Stomach (tissue), 9 donors: ENCODE data around the gene COL13A1. TPM values are rescaled to one million over a fixed set of nuclear protein-coding genes. Genes with fewer than 3 reads are reported as not detected.
A peak's percentile ranks its signal among the peaks of the same experiment; 100 is the strongest.

Experiments
- DNase-seq, 2 donors: peaks; one replicate each; pipeline versions ENCODE4 v3.0.0 to v3.0.0-alpha.2; 2013 to 2019
- H3K27ac ChIP-seq, 5 donors: fragments of 200-600 bp in 4 of 5; sonication (generic) in 4 of 5; one replicate each; pipeline ENCODE4 v1.5.1; 2013 to 2019; ENCODE audit warnings: mild to moderate bottlenecking in 1 of 5, moderate library complexity in 1 of 5
- H3K27me3 ChIP-seq, 3 donors: fragments of 200-600 bp; sonication (generic); one replicate each; pipeline ENCODE4 v1.5.1; 2017 to 2019; ENCODE audit warnings: mixed run types in 1 of 3
- H3K36me3 ChIP-seq, 4 donors: fragments of 200-600 bp; sonication (generic); 1 replicate in 3 of 4; 2 replicates in 1 of 4; pipeline ENCODE4 v1.5.1; 2016 to 2019
- H3K4me1 ChIP-seq, 4 donors: fragments of 200-600 bp; sonication (generic); one replicate each; pipeline ENCODE4 v1.5.1; 2016 to 2019
- H3K4me3 ChIP-seq, 4 donors: fragments of 200-600 bp; sonication (generic) in 3 of 4; one replicate each; pipeline ENCODE4 v1.5.1; 2016 to 2019; ENCODE audit warnings: mild to moderate bottlenecking in 1 of 4
- H3K9me3 ChIP-seq, 4 donors: fragments of 200-600 bp; sonication (generic); one replicate each; pipeline ENCODE4 v1.5.1; 2016 to 2019
- CTCF ChIP-seq, 7 experiments: fragments of 450-650 bp in 4 of 7; fragments of 200-600 bp in 3 of 7; sonication (generic) in 3 of 7; IDR thresholded peaks; one replicate each; pipeline ENCODE4 v1.5.1; 2016 to 2019; ENCODE audit warnings: antibody characterized with exemption in 7 of 7, control low read depth in 2 of 7, mild to moderate bottlenecking in 1 of 7
- EP300 ChIP-seq: sonication (generic); formaldehyde crosslinking; IDR thresholded peaks from one replicate; pipeline ENCODE4 v1.6.1; 2017; ENCODE audit warnings: antibody characterized with exemption
- POLR2A ChIP-seq, 4 donors: fragments of 450-650 bp; IDR thresholded peaks; one replicate each; pipeline ENCODE4 v1.6.1; 2016; ENCODE audit warnings: antibody characterized with exemption in 4 of 4, control low read depth in 2 of 4, mild to moderate bottlenecking in 1 of 4, moderate library complexity in 1 of 4
- POLR2AphosphoS5 ChIP-seq, 3 donors: sonication (generic); formaldehyde crosslinking; IDR thresholded peaks; one replicate each; pipeline ENCODE4 v1.6.1; 2016; ENCODE audit warnings: antibody characterized with exemption in 3 of 3
- WGBS, 5 donors: extraction: QIAGEN DNeasy Blood & Tissue Kit in 3 of 5; methylation state at CpG; one replicate each; pipeline versions ENCODE4 v1.1.5 to v1.1.7; 2013 to 2018; 5-methylcytosine and 5-hydroxymethylcytosine counted together
- intact Hi-C: fragments of 100-400 bp; cut with DNase I; formaldehyde crosslinking; loops from one replicate; pipeline ENCODE4 v1.15.1; 2023; ENCODE audit warnings: low total_unique reads
- polyA plus RNA-seq, 3 donors: library from polyadenylated mRNA; stranded (reverse); fragments of 200-250 nt; gene quantifications; one replicate each; pipeline ENCODE4 v1.2.3, GENCODE V29; 2013
- total RNA-seq, 5 donors: library from RNA; depleted of rRNA; stranded (reverse); fragments of >200 nt; gene quantifications; one replicate each; pipeline versions ENCODE4 v1.1.0 to v1.2.3, GENCODE V29; 2014 to 2016
- donor health status: healthy with polysubstance abuse.
- donor health status: Bipolar disorder and iron deficiency.
- donor health status: healthy.

The COL13A1 gene
- total and polyA plus RNA-seq, 8 donors, result 0.58 to 9.9 (median 6.9) TPM

- no peak overlapping the region for H3K27ac ChIP-seq
- H3K4me1 ChIP-seq, result no peaks in the 10 kb centered on the region
- H3K27me3 ChIP-seq, result peaks cover 0 to 2% (median 0%) of the 10 kb centered on the region in 3 donors
- intact Hi-C loops, result loop anchor here (10.0 kb wide), 1 partner anchor 109 kb away; no protein-coding TSS in a partner anchor
- H3K9me3 ChIP-seq, result peaks cover 0 to 18% (median 16%) of the 10 kb centered on the region in 4 donors
- no peak for DNase-seq
- no peaks in the 10 kb centered on the region for H3K36me3 ChIP-seq
- WGBS, 5 donors, result 0 to 98% (median 53%) methylated on average over 1 of the region's 1 CpG
- no peak overlapping the region for H3K4me3 ChIP-seq
- no peak for TF ChIP-seq CTCF (IDR thresholded peaks at IDR 0.05)
- no peak for TF ChIP-seq POLR2A (IDR thresholded peaks at IDR 0.05)
- no peak for TF ChIP-seq EP300
- TF ChIP-seq POLR2AphosphoS5 (IDR thresholded peaks at IDR 0.05), result no peak
Measured at GRCh38 chr10:69795242-69795934, 6.3 kb upstream of the COL13A1 start.

GRCh38 chr10:69797959-69798358 lies 3.7 kb upstream of the COL13A1 start:
- TF ChIP-seq EP300, result no peak
- no peak for TF ChIP-seq CTCF (IDR thresholded peaks at IDR 0.05)
- TF ChIP-seq POLR2AphosphoS5 (IDR thresholded peaks at IDR 0.05), result no peak
- no peak for TF ChIP-seq POLR2A (IDR thresholded peaks at IDR 0.05)
- WGBS, 5 donors, result 69 to 80% (median 74%) methylated on average over 7 of the region's 7 CpGs
- Histone ChIP-seq H3K4me1 (peaks cover 17 to 21% (median 20%) of the 10 kb centered on the region in 4 donors), H3K9me3 (peaks cover 0 to 18% (median 16%) of the 10 kb centered on the region in 4 donors), H3K27me3 (peaks cover 2 to 28% (median 19%) of the 10 kb centered on the region in 3 donors), H3K4me3 (no peak overlapping the region), H3K27ac (no peak overlapping the region), H3K36me3 (no peaks in the 10 kb centered on the region)
- intact Hi-C loops, result loop anchor here (10.0 kb wide), 1 partner anchor 107 kb away; no protein-coding TSS in a partner anchor
- DNase-seq, result no peak

DNA sequence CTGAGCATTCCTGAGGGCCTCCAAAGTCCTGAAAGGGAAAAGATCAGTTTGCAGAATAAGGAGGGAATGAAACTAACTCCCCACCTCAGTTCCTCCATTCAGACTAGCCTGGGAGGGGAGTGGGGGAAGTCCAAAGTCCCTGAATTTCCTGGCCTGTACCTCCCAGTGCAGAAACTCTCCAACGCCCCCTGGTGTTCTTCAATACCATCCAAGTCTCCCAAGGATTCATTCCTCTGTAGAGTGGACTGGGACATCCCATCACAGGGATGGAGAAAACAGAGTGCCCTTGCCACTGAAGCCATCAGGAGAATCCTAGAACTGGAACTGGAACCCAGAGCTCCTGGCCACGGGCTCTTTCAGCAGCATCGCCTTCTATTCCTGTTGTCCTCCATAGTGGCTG lies 1.6 kb upstream of the COL13A1 start:
- TF ChIP-seq CTCF (IDR thresholded peaks at IDR 0.05), result peak in 5 of 7 experiments; percentile 16 to 53 (median 39)
- no peak for TF ChIP-seq POLR2A (IDR thresholded peaks at IDR 0.05)
- H3K4me1 ChIP-seq, result peaks cover 18 to 29% (median 24%) of the 10 kb centered on the region in 4 donors
- DNase-seq, result peak; percentile 35 to 84
- peaks cover 0 to 14% (median 12%) of the 10 kb centered on the region in 4 donors for H3K9me3 ChIP-seq
- intact Hi-C loops, result no loop called here
- no peak overlapping the region for H3K27ac ChIP-seq
- H3K27me3 ChIP-seq, result peaks cover 2 to 43% (median 30%) of the 10 kb centered on the region in 3 donors
- H3K36me3 ChIP-seq, result no peaks in the 10 kb centered on the region
- no peak overlapping the region for H3K4me3 ChIP-seq
- 27 to 38% (median 31%) methylated on average over 3 of the region's 3 CpGs for WGBS, 5 donors

- Histone ChIP-seq H3K4me1 (peaks cover 18 to 29% (median 24%) of the 10 kb centered on the region in 4 donors), H3K27ac (no peak overlapping the region), H3K36me3 (no peaks in the 10 kb centered on the region), H3K9me3 (peaks cover 0 to 9% (median 6%) of the 10 kb centered on the region in 4 donors), H3K27me3 (peaks cover 2 to 43% (median 30%) of the 10 kb centered on the region in 3 donors), H3K4me3 (no peak overlapping the region)
- WGBS, 5 donors, result 46 to 63% (median 52%) methylated on average over 2 of the region's 2 CpGs
- TF ChIP-seq POLR2AphosphoS5 (IDR thresholded peaks at IDR 0.05) (no peak), POLR2A (IDR thresholded peaks at IDR 0.05) (no peak), CTCF (IDR thresholded peaks at IDR 0.05) (no peak), EP300 (no peak)
- intact Hi-C loops, result no loop called here
- DNase-seq, result no peak
Measured at GRCh38 chr10:69800665-69801064, 1.0 kb upstream of the COL13A1 start.
